ENCODE results near the gene CYTH3. TPM values are rescaled to one million over a fixed set of nuclear protein-coding genes. Genes with fewer than 3 reads are reported as not detected.
"Not testable (repeated sequence)": the region's sequence is repeated elsewhere in the genome, so short reads cannot be mapped to it uniquely, and the experiment has no call there.

The CYTH3 gene
- total RNA-seq, 1 experiment from 2014 or later, result 10.2 TPM

- no peak for DNase-seq (ENCODE audit: low read depth)
These were observed 73.5 kb downstream of the CYTH3 start for GRCh38 chr7:6198689-6199595.

DNA sequence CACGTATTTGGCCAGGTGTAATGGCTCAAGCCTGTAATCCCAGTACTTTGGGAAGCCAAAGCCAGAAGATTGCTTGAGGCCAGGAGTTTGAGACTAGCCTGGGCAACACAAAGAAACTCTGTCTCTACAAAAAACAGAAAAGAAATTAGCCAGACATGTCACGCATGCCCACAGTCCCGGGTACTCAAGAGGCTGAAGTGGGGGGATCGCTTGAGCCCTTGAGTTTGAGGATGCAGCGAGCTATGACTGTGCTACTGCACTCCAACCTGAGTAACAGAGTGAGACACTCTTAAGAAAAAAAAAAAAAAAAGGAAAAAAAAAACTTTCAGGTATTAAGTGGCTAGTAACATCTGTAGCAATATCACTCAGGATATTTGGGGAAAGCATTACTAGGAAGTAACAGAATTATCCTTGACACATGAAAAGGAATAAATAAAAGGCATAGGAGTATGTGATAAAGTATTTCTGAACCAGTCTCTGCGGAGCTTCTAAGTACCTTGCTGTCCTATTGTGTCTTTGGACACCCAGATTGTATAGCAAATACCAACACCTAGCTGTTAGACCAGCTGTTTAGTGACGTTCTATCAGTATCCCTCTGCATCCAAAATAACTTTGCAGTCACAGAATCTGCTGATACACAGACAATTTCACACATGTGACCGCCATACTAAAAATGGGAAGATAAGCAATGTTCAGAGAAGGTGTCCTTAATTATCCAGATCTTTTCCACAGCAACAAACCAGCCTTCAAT, 74.4 kb downstream of the CYTH3 start:
- DNase-seq (ENCODE audit: low read depth), result no peak

- DNase-seq (ENCODE audit: low read depth), result no peak
These were observed 78.7 kb downstream of the CYTH3 start for GRCh38 chr7:6193709-6194108.

GRCh38 chr7:6190563-6190962, 81.9 kb downstream of the CYTH3 start:
- DNase-seq (ENCODE audit: low read depth), result not testable (repeated sequence)

DNA sequence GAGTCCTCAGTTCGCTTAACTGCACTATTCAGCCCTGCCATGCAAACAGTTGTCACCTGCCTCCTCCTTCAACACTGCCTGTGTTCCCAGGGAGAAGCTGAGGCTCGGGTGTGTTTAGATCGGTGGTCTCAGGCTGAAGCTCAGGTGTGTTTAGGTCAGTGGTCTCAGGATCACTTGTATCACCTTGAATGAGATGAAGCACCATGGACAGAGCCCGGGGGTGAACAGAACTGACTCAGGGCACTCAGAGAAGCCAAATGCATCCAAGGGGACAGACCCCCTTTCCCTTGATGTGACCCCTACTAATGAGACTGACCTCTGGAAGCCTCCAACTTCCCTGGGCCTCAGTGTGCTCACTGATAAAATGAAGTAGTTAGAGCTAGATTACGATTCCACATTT, 84.0 kb downstream of the CYTH3 start:
- no peak for DNase-seq (ENCODE audit: low read depth)

GRCh38 chr7:6186577-6186976, 85.8 kb downstream of the CYTH3 start:
- DNase-seq (ENCODE audit: low read depth), result no peak

GRCh38 chr7:6182993-6183392, 89.4 kb downstream of the CYTH3 start:
- no peak for DNase-seq (ENCODE audit: low read depth)

- DNase-seq (ENCODE audit: low read depth), result no peak
These were observed 91.3 kb downstream of the CYTH3 start for GRCh38 chr7:6181136-6181535.

DNA sequence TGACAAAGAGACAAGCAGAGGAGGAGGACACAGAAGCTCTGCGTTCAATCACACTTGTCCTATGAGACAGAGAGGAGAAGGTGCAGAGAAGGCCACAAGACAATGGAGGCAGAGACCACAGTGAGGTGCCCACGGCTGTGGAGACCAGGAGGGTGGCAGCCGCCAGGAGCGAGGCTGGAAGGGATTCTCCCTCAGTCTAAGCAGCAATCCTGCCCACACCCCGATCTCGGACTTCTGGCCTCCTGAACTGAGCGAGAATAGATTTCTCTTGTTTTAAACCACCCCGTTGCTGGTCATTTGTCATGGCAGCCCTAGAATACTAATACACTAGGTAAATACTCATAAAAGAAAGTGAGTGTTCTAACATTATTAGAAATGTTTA, 92.1 kb downstream of the CYTH3 start:
- DNase-seq (ENCODE audit: low read depth), result no peak

- no peak for DNase-seq (ENCODE audit: low read depth)
These were observed 92.6 kb downstream of the CYTH3 start for GRCh38 chr7:6179620-6180343.

DNA sequence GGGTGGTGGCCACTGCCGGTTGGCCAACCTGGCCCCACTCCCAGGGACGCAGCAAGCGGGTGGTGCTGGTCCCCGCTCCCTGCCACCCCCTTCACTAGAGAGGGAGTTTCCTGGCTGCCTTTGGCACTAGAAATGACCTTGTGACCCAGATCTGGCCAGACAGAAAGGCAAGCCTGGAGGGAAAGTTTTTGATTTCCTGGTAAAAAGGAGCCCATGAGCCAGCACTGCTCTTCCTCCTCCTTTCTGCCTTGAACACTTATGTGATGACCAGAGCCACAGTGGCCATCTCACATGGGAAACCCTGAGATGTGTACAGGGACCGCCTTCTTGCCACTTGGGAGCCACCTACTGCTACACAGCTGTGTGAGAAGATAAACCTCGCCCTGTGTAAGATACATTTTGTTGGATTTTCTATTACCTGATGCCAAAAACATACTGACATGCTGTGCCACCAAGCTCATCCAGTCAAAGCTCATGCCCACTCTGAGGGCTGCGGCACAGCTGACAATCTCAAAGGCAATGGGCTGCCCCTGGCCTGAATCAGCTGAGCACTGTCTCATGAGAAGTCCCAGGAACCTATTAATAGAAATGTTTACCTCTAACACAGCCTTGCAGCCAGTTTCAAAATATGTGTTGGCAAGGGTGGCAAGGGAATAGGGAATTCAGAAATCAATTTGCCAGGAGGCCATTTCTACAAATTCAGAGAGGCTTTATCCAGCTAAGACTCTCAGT, 94.0 kb downstream of the CYTH3 start:
- DNase-seq (ENCODE audit: low read depth), result no peak

GRCh38 chr7:6175645-6176044, 96.8 kb downstream of the CYTH3 start:
- no peak for DNase-seq (ENCODE audit: low read depth)

- DNase-seq (ENCODE audit: low read depth), result no peak
These were observed 99.5 kb downstream of the CYTH3 start for GRCh38 chr7:6172910-6173295.

GRCh38 chr7:6172224-6172909, 100.1 kb downstream of the CYTH3 start:
- DNase-seq (ENCODE audit: low read depth), result peak; percentile 32

DNA sequence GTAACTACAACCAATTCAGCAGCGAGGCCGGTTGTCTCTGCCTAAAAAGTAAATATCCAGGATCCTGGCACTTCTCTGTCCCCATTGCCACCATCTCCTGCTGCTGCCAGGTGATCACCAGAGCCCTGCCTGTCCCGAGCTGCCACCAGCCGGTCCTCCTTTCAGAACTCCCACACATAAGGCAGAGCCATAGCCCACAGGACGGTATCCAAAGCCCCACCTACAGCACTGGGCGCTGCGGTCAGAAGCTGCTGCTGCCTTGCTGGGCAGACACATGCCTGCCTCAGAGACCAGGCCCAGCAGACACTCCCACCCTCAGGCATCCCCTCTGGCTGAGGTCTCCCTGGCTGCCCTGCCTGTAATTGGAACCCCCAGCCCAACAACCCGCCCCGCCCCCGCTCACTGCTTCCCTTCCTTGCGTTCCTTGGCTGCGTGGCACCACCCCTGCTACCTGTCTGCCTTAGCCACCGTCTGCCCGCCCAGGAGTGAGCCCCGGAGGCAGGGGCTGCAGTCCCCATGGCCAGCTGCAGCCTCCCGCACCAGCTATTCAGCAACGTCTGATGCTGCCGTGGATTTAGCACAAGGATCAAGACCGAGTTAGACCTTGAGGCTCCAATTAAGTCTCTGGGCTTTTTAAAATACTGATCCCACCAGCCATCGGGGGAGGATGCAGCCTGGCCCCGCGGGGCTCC, 100.7 kb downstream of the CYTH3 start:
- DNase-seq (ENCODE audit: low read depth), result no peak

DNA sequence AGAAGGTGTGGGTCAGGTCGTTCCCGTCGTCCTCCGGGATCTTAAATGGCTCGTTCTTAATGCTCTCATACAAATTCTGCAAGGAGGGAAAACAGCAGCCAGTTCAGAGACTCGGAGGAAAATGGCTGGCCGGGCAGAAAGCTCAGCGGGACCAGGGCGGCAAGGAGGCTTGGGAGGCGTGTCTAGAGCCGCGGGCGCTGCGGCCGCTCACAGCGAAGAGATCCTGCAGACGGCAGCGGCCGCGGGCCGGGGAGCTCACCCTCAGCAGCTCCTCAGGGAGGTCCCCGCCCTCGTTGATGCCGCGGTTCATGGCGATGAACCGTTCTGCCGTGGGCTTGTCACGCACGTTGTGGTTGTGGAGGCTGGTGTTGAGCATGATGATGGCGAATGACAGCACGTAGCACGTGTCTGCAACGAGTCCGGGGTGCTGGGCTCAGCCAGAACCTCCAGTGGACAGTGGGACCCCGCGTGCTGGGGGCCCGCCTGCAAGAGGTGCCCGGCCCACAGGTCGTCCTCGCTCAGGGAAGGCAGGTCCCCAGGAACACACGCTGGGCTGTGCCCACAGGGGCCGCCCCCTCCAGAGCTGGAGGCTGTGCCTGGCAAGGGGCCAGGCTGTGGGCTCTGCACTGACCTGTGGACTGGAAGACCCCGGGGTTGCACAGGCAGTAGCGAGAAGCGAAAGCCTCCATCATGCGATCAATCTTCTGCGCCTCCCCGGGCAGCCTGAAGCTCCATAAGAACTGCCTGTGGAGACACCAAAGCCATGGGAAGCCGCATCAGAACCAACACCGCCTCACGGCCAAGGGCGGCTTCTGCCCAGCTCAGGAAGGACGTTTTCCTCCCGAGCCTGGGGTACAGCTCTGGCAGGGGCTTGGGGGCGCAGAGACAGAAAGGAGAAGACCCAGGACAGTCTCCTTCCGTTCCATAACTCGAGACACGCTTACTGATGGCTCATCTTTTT, 101.6 kb downstream of the CYTH3 start:
- no peak for DNase-seq (ENCODE audit: low read depth)

GRCh38 chr7:6169805-6170520, 102.5 kb downstream of the CYTH3 start:
- no peak for DNase-seq (ENCODE audit: low read depth)

DNA sequence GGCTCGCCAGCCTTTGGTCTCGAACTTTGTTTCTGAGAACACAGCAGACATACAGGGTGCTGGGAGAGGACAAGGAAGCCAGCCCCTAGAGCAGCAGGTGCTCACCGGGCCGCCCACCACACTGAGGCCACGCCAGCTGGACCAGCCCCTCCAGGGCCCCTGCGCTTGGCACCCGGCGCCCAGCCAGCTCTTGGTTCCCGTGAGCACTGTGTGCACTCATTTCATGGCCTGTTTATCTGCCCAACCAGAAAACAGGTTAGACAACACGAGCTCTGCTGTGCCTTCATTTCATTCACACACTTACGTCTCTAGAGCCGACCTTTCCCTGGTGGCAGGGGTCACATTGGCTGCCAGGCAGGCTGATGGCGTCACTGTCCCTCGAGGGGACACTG, 104.0 kb downstream of the CYTH3 start:
- no peak for DNase-seq (ENCODE audit: low read depth)

Measured in Daoy (cell line).